Measurements from ENCODE around the gene CD74.
"Not testable (repeated sequence)": the region's sequence is repeated elsewhere in the genome, so short reads cannot be mapped to it uniquely, and the experiment has no call there.

CD74 gene

DNA sequence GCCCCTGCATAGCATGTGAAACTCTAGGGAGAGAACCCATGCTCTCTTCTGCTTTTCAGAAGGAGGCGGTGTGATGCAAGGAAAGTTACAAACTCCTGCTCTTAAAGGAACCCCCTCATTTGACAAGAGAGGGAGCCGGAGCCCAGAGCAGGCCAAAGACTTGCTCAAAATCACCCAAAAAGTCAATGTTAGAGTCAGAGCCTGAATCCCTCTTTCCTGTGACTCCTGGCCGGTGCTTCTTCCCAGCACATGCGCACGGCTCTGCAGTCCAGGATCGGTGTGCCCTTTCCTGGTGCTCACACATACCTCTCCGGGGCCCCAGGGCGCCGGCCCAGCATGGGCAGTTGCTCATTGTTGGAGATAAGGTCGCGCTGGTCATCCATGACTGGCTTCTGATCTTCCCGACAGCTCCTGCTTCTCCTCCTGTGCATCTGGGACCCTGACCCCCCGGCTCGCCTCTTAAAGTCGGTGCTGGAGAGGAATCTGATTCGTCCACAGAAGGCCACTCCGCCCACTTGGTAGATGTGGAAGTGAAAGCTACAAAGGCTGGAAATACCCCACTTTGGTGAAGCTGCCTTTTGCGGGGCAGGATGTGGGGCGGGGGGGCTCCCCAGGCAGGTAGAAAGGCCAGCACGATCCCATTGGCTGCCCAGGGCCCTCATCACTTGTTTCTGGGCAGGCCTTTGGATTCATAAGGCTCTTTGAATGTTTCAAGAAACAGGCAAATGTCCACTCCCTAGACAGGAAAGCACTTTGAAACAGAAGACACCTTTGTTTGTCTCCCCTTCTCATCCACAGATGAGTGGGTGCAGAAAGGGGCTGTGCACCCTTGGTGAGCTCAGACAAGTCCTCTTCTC, at the start of gene CD74:
TSS of gene CD74 (minus strand) at position 592 of the 857 bp plus-strand sequence. CDS start at position 431, 161 bp downstream.
- DNase-seq = peak; percentile 90 to 93

DNA sequence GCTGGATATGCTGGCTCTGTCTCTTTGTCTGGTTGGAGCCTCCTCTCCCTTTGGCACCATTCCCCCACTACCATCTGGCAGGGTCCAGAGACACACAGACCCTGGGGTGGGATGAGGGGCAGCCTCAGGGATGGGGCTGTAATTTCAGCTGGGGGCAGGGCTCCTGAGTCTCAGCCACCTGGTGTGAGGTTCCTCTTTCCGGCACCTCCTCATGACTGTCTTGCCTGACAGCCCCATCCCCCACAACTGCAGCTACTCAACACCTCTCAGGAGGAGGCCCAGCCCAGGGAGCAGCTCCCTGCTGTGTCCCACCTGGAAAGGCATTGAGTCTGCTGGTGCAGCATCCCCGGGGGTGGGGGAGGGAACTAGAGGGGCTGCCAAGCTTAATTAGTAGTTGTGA, 48.5 kb upstream of the CD74 start:
- no peak for DNase-seq

DNA sequence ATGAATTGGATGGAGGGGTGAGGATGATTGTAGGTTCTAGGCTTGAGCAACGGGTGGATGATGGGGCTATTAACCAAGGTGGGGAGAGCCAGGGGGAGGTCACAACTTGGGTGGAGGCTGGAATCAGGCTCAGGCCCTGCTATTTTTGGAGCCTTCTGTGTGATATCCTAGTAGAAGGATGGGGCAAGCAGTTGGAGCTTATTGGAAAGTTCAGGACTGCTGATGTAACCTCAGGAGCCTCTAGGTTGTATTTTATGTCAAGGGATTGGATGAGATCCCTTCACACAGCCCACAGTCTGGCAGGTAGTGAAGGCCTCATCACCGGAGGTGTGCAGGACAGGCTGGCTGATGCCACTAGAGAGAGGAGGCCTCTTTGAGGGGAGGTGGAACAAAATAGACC, 48.1 kb upstream of the CD74 start:
- no peak for DNase-seq

DNA sequence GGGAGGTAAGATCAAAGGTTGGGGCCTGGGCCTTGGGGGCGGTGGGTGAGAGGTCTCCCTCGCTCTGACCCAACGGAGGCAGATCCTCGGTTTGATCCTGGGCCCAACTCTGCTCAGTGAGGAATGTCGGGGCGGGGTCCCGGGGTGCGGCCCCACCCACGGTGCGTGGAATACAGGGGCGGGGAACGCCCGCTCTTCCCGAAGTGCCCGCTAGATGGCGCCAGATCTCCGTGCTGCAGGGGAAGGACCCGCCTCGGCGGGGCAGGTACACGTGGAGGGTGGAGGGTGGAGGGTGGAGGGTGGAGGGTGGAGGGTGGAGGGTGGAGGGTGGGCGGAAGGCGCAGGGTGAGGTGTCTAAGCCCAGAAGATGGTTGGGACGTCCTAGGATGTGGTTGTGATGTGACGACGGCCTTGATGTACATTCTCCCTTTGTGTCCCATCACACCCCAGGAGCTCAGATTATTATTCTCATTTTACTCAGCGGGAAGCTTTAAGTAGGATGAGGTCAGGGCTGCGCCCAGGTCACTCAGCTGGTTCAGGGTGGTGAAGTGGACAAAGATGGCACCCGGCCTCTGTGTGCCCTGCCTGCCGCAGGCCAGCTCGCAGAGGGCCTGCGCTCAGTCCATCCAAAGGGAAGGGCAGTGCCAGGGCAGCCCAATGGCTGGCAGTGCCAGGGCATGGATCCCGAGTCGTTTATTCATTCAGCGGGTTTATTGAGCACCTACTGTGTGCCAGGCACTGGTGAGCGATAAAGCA, 46.3 kb upstream of the CD74 start:
- peak; percentile 93 to 95 for DNase-seq

DNA sequence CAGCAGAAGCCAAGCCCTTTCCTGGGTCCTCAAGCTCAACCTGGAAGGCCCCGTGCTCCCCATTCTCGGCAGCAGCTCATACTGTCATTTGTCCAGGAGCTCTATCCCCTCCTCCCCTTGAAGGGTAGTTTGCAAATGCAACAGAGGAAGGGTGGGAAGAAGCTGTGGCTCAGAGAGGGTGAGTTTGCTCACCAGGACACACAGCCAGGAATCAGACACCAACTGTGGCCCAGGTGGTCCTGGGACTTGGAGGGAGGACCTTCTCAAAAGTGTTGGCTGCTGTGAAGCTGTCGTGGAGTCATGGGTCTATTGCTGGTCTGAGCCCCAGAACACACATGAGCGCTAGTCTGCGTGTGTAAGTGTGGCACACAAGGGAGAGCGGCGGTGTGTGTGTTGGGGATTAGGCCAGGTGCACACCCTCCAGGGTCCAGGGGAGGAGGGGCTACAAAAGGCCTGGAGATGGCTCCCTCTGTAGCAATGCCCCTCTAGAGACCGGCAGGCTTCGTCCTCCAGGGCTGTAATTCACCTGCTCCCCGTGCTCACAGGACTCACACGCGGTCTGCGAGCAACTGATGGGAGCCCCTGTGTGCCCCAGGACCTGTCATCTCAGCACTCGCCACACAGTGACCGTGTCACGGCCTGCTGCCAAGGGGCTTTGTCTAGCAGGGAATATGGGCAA, 45.0 kb upstream of the CD74 start:
- peak in 1 of 2 experiments; percentile 24 for DNase-seq

DNA sequence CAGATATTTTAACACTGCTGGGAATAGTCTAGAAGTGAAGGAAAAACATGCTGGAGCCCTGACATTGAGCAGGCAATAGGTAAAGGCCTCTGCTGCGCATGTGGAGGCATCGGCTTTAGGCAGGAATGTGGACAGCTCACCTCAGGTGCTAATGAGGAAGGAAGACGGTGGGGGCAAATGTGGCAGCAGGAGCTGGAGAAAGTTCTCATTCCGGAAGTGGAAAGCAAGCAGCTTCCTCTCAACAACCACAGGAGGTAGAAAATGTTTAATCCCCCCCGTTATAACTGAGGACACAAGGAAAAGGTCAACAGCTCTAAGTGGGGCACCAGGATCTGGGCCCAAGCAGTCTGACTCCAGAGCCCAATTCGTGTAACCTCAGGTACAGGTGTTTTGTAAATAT, 44.4 kb upstream of the CD74 start:
- DNase-seq = peak in 1 of 2 experiments; percentile 26

DNA sequence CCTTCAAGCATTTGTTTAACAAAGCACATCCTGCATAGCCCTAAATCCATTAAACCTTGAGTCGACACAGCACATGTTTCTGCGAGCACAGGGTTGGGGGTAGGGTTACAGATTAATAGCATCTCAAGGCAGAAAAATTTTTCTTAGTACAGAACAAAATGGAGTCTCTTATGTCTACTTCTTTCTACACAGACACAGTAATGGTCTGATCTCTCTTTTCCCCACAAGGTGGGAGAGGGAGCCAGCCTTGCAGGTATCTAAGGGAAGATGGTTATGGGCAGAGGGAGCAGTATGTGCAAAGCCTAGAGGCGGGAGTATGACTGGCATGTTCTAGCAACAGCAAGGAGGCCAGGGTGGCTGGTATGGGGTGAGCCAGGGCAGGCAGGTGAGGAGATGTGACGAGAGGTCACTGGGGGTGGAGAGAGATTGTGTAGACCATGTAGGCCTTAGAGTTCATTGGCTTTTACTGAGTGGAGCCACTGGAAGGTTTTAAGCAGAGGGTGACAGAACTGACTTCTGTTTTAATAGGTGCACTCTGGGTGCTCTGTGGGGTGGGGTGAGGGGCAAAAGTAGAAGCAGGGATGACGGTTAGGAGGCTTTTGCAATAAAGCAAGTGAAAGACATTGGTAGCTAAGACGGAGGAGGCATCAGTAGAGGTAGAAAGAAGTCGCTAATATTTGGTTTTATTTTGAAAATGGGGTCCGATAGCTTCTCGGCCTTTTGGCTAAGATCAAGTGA, 42.0 kb upstream of the CD74 start:
- DNase-seq = no peak

DNA sequence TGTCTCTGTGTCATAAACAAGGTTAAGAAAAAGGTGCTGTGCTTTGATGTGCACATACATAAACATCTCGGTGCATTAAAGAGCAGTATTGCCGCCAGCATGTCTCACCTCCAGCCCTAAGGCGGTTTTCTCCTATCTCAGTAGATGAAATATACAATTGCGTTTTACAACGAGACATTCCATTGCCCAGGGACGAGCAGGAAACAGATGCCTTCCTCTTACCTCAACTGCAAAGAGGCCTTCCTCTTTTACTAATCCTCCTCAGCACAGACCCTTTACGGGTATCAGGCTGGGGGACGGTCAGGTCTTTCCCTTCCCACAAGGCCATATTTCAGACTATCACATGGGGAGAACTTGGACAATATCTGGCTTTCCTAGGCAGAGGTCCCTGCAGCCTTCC, 41.3 kb upstream of the CD74 start:
- not testable (repeated sequence) for DNase-seq

DNA sequence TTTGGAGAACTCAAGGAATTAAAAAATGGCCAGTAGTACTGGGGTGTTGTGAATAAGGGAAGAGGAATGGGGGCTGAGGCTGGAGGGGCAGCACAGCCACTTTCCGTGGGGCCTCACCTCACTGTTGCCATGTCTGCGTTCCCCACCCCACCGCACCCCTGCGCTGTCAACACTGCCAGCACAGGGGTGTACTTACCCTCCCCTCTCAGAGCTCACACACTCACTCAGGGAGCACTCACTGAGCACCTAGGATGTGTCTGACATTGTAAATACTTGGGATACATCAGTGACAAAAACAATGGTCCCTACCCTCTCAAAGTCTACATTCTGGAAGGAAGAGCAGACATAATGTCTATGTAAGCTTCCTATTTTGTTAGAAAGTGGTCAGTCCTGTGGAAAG, 40.2 kb upstream of the CD74 start:
- no peak for DNase-seq

DNA sequence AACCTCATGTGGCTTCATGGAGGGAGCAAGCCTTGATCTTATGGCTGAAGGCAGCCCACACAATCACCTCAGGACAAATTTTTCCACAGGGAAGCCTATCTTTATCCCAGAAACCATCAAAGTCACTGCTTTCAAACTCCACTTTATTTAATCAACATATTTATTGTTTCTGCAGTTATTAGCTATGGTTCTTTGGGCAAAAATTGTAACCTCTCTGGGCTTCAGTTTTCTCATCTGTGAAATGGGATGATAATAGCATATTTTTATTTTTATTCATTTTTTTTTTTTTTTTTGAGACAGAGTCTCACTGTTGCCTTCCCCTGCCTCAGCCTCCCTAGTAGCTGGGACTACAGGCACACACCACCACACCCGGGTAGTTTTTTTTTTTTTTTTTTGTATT, 38.9 kb upstream of the CD74 start:
- no peak for DNase-seq

DNA sequence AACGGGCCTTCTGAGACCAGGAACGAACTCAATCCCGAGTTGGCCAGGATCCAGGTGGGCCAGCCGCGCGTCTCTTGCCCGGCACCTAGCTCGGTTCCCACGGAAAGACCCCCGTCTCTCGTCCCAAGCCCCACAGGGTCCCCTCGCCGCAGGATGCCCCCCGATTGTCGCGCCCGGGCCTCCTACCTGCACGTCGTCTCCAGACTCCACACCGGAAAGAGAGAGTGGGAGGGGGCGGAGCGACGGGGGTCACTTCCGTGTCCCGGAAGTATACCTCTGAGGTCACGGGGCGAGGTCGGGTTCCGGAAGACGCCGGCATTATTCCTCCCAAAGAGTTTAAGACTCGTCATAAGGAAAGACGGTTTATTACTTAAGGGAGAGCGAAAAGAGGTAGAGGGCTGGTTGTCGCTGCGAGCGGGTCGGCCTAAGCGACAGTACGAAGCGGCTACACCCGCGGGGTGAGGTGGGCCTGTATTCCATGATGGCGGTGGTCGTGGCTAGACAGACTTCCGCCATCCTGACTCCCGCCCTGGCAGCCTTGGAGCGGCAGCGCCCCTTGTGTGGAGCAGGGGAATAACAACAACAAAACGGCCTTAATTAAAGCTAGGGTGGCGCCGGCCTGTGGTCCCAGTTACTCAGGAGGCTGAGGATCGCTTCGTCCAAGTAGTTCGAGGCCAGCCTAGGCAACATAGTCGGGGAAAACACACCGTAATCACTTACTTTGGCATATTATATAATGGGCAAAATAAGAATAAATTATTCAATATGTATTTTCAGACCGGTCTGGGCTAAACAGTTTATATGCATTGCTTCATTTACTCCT, 37.0 kb upstream of the CD74 start, which contains the start of gene RPS14:
TSS of gene RPS14 (minus strand) at position 223 of the 823 bp plus-strand sequence. CDS start 2,006 bp downstream, outside the sequence.
- peak; percentile 95 to 96 for DNase-seq

DNA sequence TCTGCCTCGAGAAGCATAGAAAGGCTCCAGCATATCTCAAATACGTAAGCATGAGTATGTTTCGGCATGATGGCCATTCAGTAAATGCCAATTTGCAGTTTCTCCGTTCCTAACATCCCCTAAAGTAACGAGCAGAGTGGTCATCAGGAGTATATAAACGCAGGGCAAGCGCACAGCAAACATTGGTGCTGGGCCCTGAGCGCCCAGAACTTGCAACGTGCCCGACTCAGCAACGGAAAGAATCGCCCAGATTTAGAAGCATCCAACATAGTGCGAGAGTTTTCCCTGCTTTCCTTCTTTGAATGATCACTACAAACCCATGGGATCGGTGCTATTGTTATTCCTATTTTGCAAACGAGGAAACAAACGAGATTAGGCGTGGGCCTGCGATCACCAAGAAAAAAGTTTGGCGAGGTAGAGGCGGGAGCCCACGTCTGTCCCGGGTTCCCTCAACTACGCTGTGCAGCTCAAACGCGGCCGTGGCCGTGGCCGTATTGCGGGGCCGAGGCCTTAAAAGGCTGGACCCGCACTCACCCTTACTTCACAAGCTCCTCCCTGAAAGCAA, 36.3 kb upstream of the CD74 start:
- peak in 1 of 2 experiments; percentile 33 for DNase-seq

DNA sequence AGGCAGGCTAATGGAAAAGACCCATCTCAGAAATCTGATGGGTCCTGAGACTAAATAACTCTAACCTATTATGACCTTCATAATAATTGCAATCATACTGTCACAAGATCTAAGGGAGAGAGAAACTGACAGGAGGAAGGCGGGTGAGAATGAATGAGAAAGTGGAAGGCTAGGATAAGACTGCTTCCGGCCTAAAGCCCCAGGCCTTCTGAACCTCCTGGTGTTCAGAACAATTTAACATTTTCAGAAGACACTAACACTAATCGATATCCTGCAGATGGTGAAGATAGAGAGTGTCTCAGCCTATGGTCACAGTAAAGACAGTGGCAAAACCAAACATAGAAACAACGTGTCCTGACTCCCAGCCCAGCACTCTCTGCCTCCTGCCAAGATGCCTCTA, 35.6 kb upstream of the CD74 start:
- no peak for DNase-seq

DNA sequence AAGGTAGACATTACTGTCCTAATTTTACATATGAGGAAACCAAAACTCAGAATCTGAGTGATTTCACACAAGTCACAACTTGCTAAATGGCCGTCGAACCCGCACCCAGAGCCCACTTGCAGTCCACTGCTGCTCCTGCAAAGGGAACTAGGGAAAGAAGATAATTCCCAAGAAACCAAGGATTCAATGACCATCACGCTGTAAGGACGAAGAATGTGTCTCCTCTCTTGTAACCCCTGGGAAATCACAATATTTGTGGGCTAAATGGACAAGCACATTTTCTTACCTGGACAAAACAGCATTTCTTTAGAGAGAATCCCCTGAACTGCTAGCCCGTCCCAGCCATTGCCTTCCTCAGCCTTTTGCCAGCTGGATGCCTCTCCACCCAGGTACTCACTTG, 34.5 kb upstream of the CD74 start:
- no peak for DNase-seq

DNA sequence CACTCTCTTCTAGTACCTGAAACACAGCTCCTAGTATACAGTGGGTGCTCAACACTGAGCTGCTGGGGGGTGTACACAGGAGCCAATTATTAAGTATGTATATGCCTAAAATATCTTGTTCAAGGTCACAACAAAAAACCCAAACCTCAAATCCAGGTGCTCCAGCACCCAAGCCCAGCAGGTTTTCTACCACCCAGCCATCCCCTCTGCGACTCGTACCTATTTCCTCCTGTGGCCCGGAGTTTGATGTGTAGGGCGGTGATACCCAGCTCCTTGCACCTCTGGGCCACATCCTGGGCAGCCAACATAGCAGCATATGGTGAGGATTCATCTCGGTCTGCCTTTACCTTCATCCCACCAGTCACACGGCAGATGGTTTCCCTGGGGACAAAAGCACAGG, 33.9 kb upstream of the CD74 start:
- DNase-seq = no peak

DNA sequence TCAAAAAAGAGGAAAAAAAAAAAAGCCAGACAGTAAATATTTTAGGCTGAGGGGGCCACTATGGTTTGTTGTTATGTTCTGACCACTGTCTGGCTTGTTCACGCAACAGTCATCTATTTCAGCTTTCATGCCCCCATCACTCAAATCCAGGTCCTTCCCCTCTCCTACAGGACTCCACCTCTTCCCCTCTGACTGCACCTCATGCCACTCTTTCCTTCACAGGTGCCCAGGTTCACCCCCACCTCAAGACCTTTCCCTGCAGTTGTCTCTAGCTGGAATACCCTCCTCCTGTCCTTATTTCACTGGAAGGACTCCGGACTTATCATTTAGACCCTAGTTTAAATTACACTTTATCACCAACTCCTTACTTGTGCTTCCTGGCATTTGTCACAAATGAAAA, 33.4 kb upstream of the CD74 start:
- DNase-seq = no peak

DNA sequence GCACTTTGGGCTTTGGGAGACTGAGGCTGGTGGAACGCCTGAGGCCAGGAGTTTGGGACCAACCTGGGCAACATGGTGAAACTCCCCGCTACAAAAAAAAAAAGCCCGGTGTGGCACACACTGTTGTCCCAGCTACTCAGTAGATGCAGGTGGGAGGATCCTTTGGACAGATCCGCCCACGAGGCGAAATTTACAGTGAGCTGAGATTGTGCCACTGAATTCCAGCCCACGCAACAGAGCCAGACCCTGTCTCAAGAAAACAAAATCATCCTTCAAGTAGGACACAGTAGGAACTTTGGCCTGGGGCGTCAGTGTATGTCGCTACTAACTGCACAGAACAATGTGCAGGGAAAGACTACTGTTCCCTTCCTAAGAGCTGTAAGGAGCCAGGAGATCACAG, 32.1 kb upstream of the CD74 start:
- no peak for DNase-seq

DNA sequence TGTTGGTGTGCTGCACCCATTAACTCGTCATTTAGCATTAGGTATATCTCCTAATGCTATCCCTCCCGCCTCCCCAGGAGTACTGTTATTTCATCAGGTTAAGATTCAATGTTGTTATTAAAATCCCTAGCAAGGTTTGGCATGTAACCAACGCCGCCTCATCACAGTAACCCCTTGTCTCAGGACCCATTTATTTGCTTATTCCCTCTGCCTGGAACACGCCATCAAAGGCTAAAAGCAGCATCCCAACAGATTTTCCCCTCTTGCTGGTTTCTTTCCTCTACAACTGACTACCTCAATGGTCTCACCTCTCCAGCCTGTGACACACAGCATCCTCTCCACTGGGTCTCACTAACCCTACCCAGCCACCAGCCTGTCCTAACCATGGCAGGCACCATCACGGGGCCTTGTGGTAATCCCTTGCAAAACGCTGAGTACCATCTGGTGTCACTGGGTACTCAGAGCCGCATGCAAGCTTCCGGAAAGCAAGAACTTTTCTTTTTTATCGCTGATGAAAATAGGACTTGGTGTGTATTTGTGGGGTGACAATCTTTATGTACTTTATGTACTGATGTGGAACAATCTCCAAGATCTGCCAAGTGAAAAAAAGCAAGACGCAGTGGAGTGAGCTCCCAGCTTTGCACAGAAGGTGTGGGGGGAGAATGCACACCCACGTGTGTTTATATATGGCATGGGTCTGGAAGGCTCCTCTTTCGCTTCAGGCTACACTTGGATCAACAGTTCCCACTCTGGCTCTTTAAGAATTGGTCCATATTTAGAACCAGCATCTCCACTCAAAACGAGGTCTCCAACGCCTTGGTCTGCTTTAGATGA, 30.7 kb upstream of the CD74 start:
- DNase-seq = peak; percentile 49 to 54

DNA sequence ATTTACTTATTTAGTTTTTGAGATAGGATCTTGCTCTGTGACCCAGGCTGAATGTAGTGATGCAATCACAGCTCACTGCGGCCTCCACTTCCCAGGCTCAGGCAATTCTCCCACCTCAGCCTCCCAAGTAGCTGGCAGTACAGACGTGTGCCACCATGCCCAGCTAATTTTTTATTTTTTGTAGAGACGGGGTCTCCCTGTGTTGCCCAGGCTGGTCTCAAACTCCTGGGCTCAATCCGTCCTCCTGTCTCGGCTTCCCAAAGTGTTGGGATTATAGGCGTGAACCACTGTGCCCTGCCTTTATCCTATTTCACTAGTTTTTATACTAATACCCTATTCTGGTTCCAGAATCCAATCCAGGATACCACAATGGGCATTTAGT, 30.0 kb upstream of the CD74 start:
- DNase-seq = peak; percentile 26 to 34

All from activated T-cell treated with anti-CD3 and anti-CD28 coated beads, Interleukin-2, amount 50 U/mL, for 48 hours (primary cell).